ENCODE data around the gene ZNF211. TPM values are rescaled to one million over a fixed set of nuclear protein-coding genes. Genes with fewer than 3 reads are reported as not detected.
A peak's percentile ranks its signal among the peaks of the same experiment; 100 is the strongest.

Gene ZNF211
- polyA plus RNA-seq, 1 donor (not counting 4 experiments of a cell fraction or from before 2014, with no cell fraction given), result 15.5 TPM

DNA sequence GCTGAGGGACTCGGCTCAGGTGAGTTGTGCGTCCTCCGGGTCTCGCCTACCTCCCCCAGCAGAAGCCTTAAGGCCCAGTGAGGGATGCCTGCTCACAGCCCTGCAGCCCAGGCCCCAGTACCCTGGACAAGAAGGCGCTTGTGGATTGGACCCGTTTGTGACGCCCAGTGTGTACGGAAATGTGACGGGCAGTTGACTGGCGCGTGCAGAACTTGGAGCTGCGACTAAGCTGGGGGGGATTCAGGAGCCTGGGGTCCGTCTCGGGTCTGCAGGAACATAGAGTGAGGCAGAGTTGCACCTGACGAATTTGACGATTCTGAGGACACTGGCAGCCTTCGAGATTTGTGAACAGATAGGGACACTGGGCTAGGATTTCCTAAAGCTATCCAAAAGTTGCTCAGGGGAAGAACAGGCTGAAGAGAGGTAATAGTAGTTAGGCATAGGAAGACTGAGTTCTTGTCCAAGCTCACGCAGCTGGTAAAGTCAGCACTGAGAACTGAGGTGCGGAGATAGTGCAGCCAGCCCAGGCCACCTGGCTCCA lies 49.3 kb downstream of the ZNF211 start:
- Histone ChIP-seq H3K4me2 (ENCODE audit: control insufficient read depth, extremely low read depth, insufficient read depth, low read depth, low read length) (peak overlapping the region; percentile 96), H3K9me3 (ENCODE audit: control insufficient read depth, low read depth, low read length) (peaks cover 25% of the 10 kb centered on the region), H4K20me1 (ENCODE audit: control insufficient read depth, extremely low read depth, insufficient read depth, low read length) (no peaks in the 10 kb centered on the region), H3K4me1 (ENCODE audit: control insufficient read depth, extremely low read depth, insufficient read depth, low read length) (peaks cover 10% of the 10 kb centered on the region), H3K36me3 (ENCODE audit: control insufficient read depth in 2 of 2, extremely low read depth in 1 of 2, insufficient read depth in 2 of 2, low read length in 2 of 2) (peaks cover 24 to 36% of the 10 kb centered on the region in 2 experiments), H3K27me3 (ENCODE audit: control insufficient read depth, extremely low read depth, insufficient read depth, low read length) (no peaks in the 10 kb centered on the region), H3K9ac (ENCODE audit: control insufficient read depth, extremely low read depth, insufficient read depth, low read length) (peak overlapping the region; percentile 75), H3K79me2 (ENCODE audit: control insufficient read depth, insufficient read depth, low read length) (peaks cover 50% of the 10 kb centered on the region), H3K9me1 (ENCODE audit: control insufficient read depth, extremely low read depth, insufficient read depth, low read length) (no peaks in the 10 kb centered on the region), H3K4me3 (ENCODE audit: control insufficient read depth in 2 of 3, extremely low read depth in 1 of 3, insufficient read depth in 2 of 3, low read depth in 1 of 3, low read length in 3 of 3) (peak overlapping the region; percentile 87 to 97 (median 91)), H2AFZ (ENCODE audit: control insufficient read depth, low read length) (peak overlapping the region; percentile 89), H3K27ac (ENCODE audit: control insufficient read depth, insufficient read depth, low read length) (peak overlapping the region; percentile 51)
- dilution Hi-C loops (cut with MboI; ENCODE audit: extremely low pct_ligation_motif_present, low sequenced_read_pairs), result no loop called here
- FAIRE-seq (no peak), DNase-seq (ENCODE audit: low read depth, low spot score) (no peak)
- TF ChIP-seq, protein P1, sequence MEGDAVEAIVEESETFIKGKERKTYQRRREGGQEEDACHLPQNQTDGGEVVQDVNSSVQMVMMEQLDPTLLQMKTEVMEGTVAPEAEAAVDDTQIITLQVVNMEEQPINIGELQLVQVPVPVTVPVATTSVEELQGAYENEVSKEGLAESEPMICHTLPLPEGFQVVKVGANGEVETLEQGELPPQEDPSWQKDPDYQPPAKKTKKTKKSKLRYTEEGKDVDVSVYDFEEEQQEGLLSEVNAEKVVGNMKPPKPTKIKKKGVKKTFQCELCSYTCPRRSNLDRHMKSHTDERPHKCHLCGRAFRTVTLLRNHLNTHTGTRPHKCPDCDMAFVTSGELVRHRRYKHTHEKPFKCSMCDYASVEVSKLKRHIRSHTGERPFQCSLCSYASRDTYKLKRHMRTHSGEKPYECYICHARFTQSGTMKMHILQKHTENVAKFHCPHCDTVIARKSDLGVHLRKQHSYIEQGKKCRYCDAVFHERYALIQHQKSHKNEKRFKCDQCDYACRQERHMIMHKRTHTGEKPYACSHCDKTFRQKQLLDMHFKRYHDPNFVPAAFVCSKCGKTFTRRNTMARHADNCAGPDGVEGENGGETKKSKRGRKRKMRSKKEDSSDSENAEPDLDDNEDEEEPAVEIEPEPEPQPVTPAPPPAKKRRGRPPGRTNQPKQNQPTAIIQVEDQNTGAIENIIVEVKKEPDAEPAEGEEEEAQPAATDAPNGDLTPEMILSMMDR (optimal IDR thresholded peaks at IDR 0.05 in 1 of 3, IDR thresholded peaks at IDR 0.05 in 1 of 3, conservative IDR thresholded peaks at IDR 0.05 in 1 of 3; ENCODE audit: extremely low read depth in 1 of 3, insufficient read depth in 2 of 3, low read length in 3 of 3), result no peak
- TF ChIP-seq EZH2 (IDR thresholded peaks at IDR 0.05; ENCODE audit: low read length), result no peak

DNA sequence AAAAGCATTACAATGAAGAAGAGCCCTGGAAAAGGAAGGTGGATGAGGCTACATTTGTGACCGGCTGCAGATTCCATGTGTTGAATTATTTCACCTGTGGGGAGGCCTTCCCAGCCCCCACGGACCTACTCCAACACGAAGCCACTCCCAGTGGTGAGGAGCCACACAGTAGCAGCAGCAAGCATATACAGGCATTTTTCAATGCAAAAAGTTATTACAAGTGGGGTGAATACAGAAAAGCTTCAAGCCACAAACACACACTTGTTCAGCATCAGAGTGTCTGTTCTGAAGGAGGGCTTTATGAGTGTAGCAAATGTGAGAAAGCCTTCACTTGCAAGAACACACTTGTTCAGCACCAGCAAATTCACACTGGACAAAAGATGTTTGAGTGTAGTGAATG lies 53.8 kb downstream of the ZNF211 start:
- Histone ChIP-seq H3K27ac (ENCODE audit: control insufficient read depth, insufficient read depth, low read length) (no peak overlapping the region), H3K9me1 (ENCODE audit: control insufficient read depth, extremely low read depth, insufficient read depth, low read length) (no peaks in the 10 kb centered on the region), H3K9me3 (ENCODE audit: control insufficient read depth, low read depth, low read length) (peaks cover 35% of the 10 kb centered on the region), H3K79me2 (ENCODE audit: control insufficient read depth, insufficient read depth, low read length) (peaks cover 65% of the 10 kb centered on the region), H4K20me1 (ENCODE audit: control insufficient read depth, extremely low read depth, insufficient read depth, low read length) (no peaks in the 10 kb centered on the region), H3K4me3 (ENCODE audit: control insufficient read depth in 2 of 3, extremely low read depth in 1 of 3, insufficient read depth in 2 of 3, low read depth in 1 of 3, low read length in 3 of 3) (no peak overlapping the region), H3K4me2 (ENCODE audit: control insufficient read depth, extremely low read depth, insufficient read depth, low read depth, low read length) (no peak overlapping the region), H3K9ac (ENCODE audit: control insufficient read depth, extremely low read depth, insufficient read depth, low read length) (no peak overlapping the region), H3K4me1 (ENCODE audit: control insufficient read depth, extremely low read depth, insufficient read depth, low read length) (peaks cover 18% of the 10 kb centered on the region), H3K27me3 (ENCODE audit: control insufficient read depth, extremely low read depth, insufficient read depth, low read length) (no peaks in the 10 kb centered on the region), H2AFZ (ENCODE audit: control insufficient read depth, low read length) (no peak overlapping the region), H3K36me3 (ENCODE audit: control insufficient read depth in 2 of 2, extremely low read depth in 1 of 2, insufficient read depth in 2 of 2, low read length in 2 of 2) (peaks cover 30 to 39% of the 10 kb centered on the region in 2 experiments)
- no peak for TF ChIP-seq EZH2 (IDR thresholded peaks at IDR 0.05; ENCODE audit: low read length)
- TF ChIP-seq, protein P1 (optimal IDR thresholded peaks at IDR 0.05 in 1 of 3, IDR thresholded peaks at IDR 0.05 in 1 of 3, conservative IDR thresholded peaks at IDR 0.05 in 1 of 3; ENCODE audit: extremely low read depth in 1 of 3, insufficient read depth in 2 of 3, low read length in 3 of 3), result no peak
- no peak for FAIRE-seq
- dilution Hi-C loops (cut with MboI; ENCODE audit: extremely low pct_ligation_motif_present, low sequenced_read_pairs), result no loop called here
- DNase-seq (ENCODE audit: low read depth, low spot score), result no peak
